Activated CD4-positive, alpha-beta T cell treated with anti-CD3 and anti-CD28 coated beads, Interleukin-2, amount 50 U/mL, for 1 hour (primary cell): ENCODE results near the gene BLOC1S1.

Experiments used
- DNase-seq: peaks from one replicate; pipeline ENCODE4 v3.0.0-alpha.2; 2020

BLOC1S1 gene

DNA sequence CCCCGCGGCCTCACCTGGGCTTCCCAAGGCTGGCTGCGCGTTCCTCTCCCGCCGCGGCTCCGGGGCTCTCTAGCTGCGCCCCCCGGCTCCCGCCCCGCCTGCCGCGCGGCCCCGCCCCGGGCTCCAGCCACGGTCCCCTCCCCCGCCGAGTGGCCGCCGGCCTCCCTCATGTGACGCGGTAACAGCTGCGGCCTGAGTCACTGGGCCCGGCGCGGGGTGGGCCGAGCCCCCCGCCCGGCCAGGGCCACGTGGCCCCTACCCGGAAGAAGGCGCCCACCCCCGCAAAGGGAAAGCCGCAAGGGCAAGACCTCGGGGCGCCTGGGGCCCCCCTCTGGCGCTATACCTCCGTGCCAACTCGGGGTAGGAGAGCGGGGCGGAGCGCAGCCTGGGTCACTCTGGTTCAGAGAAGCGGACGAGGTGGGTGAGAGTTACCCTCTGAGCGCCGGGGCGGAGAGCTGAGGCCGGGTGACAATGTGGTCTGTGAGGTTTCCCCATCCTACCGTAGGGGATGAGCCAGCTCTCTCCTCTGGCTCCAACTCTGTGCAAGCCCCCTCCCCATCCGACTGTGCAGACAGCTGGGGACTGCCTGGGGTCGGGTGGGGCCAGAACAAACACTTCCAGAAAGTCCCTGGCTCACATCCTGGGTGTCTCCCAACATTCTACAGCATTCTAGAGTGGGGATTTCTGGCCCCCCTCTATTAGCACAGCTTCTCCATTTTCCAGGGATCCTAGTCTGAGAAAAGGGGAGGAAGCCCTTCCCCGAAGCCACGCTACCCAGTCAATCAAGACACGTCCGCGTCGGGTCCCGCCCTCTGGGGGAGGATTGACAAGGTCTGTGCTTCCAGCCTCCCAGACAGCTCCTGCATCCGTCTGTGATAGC, 13.3 kb downstream of the BLOC1S1 start, which contains the start of gene CD63:
Gene CD63 (minus strand): TSS at position 71 of the 880 bp plus-strand sequence. CDS start 668 bp downstream, outside the sequence.
- peak; percentile 40 for DNase-seq

DNA sequence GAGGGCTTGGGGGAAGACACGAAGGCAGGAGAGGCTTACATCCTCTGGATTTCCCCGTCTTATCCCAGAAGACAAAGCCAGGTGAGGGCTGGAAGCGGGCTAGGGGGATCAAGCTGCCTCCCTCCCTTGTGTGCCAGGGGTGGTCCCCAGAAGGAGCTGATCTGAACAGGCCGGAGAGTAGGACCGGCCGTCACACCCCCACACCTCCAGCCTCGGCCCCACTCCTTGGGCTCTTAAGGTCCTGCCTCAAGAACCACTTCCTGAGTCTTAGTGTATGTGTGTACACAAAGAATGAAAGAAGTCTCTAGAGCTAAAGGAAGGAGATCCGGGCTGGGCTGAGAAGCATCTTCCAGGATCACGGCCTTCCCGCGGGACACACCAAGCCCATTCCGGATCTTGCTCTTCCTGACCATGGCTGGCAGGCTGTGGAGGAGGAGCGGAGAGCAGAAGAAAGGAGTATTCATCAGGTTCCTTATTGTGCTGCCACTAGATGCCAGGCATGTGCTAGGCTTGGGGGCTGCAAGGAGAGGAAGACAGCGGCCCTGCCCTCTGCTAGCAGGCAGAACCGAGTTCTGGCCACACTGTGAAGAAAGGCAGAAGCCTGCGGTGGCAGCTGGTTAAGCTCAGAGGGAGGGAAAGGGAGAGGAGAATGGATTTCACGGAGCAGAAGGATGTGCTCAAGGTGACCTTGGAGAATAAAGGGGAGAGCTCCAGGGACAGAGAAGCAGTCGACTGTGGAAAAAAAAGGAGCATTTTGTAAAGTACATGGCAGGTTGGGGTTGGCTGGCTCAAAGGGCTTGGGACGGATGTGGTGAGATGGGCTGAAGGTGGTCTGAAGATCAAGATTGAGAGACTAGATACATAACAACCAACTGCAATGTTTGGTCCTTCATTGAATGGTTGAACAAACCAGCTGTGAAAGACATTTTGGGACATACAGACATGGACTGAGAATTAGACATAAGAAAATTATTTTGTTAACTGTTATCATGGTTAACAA, 14.3 kb downstream of the BLOC1S1 start:
- no peak for DNase-seq

DNA sequence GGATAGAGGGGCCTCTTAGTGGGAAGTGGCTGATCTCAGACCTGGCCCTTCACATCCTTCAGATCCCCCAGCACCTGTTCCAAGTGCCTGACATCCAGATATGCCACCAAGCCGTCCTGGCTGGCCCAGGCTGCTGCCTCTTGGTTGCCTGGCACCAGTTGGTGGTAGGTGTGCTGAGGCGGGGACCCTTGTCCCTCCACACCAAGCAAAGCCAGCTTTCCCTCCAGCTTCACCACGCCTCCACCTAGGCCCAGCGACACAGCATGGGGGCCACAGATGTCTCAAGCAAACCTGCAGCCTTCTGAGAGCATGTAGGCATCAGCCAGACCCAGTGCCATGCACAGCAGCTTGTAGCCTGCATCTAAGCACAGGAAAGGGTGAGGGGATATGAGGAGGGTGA, 16.4 kb downstream of the BLOC1S1 start:
- DNase-seq = no peak

DNA sequence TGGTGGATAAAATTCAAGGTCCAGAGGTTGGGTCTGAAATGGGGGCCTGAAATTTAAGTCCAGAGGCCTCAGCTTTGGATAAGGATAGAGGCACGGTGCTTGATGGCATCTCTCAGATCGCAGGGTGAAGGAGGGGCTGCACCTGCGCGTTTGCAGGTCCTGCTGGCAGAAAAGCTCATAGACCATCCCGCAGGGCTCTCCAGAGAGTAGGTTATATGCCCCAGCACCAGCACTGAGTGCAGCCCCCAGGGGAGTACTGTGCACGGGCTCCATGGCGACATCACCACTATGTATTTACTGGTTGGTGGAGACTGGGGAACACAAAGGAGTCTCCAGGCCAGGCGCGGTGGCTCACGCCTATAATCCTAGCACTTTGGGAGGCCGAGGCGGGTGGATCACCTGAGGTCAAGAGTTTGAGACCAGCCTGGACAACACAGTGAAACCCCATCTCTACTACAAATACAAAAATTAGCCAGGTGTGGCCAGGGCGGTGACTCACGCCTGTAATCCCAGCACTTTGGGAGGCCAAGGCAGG, 17.2 kb downstream of the BLOC1S1 start:
- no peak for DNase-seq

DNA sequence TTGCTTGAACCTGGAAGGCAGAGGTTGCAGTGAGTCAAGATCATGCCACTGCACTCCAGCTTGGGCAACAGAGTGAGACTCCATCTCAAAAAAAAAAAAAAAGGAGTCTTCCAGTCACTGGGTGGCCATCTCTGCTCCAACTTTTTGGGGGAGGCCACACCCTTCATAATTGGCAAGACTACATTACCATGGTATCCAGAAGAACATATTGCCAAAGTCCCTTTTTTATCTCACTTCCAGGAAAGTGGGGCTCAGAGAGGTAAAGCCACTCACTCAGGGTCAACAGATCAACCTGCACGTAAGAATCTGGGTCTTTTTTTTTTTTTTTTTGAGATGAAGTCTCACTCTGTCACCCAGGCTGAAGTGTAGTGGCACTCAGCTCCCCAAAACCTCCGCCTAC, 18.0 kb downstream of the BLOC1S1 start:
- DNase-seq = no peak

DNA sequence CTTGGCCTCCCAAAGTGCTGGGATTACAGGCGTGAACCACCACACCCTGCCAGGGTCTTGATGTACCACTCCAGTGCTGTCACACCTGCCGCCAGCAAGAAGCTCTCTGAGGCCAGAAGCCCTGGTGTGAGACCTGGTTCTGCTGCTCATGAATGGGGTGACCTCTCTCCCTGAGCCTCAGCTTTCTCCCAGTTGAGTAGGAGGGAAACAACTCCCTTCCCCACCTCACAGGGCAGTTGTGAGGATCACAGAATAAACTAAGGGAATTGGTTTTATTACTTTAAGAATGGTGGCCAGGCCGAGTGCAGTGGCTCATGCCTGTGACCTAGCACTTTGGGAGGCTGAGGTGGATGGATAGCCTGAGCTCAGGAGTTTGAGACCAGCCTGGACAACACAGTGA, 18.7 kb downstream of the BLOC1S1 start:
- DNase-seq = no peak

DNA sequence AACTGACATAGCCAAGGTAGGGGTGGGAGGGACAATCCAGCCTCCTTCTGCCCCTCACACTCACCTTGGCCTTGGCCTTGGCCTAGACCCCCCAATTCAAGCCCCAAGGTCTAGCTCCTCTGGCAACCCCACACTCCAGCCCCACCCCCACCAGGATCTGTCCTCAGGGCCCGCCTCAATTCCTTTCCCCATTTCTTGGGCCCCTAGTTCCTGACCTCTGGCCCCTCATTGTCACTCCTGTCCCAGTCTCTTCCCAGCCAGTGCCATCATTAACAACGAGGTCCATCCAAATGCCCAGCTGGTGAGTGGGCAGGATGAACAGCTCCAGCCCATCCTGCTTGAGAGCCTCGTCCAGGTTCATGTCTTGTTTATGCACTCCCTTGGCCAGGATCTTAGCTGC, 20.2 kb downstream of the BLOC1S1 start:
- no peak for DNase-seq

DNA sequence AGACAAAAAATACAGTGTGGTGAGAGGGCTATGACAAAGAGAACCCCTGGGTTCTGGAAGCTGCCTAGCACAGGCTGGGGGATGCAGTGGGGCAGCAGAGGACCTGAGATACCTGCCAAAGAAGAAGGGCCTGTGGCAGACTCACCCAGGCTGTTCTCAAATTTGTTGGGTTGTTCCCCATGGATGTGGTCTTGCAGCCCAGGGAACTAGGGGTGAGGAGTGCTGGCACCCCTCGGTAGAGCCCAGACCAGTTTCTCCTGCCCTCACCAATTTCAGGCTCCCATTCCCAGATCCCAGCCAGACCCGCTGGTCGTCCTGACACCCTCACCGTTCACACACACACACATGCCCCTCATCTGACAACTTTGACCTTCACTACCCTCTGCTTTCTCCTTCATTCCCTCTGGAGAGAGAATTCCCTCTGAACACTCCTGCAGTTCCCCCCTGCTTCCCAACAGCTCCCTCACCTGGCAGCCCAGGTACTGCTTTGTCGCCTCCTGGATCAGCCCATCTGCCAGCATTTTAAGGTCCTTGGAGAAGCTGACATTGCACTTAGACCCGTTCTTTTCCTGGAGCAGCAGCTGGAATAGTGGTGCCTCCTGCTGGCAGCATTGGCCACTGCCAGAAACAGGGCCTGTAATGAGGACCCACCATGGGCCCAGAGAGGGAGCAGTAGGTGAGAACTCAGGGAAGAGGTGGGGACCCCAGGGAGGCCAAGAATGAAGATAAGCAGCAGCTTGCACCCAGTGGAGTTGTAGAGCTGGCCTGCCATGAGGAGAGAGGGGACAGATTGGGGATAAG, 21.1 kb downstream of the BLOC1S1 start:
- DNase-seq = peak; percentile 53

DNA sequence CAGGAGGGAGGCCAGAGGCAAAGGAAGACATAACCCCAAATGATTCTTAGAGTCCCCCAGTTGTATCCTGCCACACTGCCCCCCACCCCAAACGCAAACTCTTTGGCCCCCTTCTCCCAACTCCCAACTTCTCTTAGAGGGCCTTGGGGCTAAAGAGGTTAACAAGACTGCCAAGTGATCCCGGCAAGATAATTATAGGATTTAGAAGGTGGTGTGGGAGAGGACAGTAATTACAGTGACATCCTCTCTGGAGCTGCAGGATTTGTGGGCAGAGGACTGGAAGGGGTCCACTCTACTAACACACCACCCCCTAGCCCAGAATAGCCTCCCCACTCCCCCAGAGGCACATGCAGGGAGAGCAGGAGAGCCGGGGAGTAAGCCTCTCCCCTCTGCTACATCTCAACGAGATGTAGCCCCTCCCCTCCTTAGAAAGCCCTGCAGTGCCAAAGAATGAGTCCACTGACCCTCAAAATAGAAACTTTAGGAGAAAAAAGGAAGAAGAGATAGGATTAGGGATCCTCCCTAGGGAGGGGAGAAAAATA, 21.8 kb downstream of the BLOC1S1 start:
- DNase-seq = no peak

DNA sequence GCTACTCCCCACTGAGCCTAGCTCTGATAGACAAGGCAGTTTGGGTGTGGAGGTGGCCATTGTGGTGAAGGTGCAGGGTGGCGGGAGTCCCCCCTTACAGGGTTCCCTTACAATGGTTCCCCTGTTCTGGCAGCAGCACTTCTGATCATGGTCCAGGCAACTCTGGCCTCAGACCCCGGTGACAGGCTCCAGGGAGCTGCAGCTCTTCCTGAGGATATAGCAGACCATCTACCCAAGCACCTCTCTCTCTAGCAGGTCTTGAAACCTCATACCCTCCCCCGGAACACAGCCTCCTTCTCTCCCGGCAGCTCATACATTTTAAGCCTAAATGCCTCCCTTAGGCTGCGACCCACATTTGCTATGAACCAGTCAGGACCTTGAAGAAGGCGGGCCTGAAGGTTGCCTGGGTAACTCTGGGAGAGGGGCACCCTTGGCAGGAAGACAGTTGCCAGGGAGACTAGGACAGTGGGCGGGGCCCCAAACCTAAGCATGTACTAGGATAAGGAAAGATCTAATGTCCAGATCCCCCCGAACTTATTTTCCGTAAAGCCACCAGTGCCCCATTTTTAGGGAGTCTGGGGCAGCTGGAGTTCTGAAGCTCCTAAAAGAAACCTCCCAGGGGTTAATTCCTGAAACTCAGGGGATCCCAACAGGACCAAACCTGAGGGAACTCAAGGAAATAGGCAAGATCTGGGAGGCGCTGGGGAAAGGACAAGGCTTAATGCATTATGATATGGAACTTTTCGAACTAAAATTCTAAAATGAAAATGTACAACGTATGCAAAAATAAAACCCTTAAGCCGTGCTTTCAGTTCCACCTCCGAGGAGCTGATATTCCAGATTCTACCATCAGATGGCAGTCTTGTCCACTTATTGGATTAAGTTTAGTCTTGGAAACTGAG, 22.5 kb downstream of the BLOC1S1 start:
- peak; percentile 65 for DNase-seq

DNA sequence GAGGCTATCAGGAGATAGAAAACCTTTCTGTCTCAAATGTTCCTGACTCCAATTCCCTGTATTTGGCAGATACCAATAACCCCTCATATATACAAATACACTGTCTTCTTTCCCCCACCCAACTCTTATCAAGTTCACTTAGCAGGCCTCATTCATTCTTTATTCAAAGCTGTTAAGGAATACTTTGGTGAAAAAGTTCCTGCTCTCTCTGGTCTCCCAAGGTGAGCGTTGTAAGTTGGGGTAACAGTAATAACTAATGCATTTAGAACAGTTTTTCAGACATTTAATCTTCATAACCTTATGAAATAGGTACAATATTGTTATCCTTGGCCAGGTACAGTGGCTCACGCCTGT, 23.2 kb downstream of the BLOC1S1 start:
- DNase-seq = no peak

DNA sequence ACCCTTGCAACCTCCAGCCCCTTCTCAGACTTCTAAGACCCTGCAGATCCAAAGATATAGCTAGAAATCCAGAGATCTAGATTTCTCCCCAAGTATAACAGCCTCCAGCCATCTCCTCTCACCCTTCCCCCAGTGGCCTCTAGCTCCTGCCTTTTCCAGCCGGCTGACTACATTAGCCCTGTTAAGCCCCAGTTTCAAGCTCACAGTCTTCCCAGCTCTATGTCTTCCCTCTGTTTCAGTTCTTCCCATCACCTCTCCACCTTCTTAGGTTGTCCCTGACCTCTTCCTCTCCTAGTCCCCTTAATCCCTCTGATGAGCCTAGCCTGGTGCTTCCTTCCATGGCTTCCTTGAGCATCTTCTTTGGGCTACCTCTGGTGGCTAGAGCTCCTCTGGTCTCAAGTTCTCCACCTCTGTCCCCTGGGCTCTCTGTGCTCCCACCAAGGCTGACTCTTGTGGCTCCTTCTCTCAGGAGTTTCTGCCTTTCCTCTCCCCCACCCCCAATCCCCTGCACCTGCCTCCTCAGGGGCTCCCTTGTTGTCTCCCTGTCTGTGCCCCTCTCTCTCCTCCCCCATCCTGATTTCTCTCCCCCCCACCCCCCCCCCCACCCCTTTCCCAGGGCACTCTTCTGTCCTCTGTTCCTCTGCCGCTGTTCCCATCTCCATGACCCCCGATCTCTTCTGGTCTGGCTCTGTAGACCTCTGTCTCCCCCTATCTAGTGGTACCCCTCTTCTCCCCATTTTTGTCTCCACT, 26.3 kb downstream of the BLOC1S1 start:
- DNase-seq = no peak

DNA sequence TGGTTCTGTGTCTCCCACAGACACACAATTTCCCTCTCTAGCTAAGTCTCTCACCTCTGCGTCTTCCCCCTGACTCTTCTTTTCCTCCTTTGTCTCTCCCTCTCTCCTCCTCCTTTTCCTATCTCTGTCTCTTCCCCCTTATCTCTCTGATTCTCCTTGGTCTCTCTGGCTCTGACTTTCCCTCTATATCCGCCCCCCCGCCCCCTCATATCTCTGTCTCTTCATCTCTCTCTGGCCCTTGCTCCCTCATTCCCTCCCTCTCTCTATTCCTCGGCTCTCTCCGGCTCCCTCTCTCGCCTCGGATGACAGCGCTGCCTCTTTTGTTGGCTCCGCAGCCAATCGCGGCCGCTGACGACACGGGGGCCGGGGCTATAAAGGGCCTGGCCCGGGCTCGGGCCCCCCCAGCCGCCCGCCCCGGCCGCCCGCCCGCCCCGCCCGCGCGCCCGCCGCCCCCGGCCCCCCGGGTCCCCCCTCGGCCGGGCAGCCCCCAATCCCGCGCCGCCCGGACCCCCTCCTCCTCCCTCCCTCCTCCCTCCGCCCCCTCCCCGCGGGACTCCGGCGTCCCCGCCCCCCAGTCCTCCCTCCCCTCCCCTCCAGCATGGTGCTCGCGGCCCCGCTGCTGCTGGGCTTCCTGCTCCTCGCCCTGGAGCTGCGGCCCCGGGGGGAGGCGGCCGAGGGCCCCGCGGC, 27.0 kb downstream of the BLOC1S1 start, which contains the start of gene GDF11:
Gene GDF11 (plus strand): TSS at position 404 of the 687 bp plus-strand sequence. CDS start 195 bp downstream, at position 599.
- DNase-seq = peak; percentile 69

DNA sequence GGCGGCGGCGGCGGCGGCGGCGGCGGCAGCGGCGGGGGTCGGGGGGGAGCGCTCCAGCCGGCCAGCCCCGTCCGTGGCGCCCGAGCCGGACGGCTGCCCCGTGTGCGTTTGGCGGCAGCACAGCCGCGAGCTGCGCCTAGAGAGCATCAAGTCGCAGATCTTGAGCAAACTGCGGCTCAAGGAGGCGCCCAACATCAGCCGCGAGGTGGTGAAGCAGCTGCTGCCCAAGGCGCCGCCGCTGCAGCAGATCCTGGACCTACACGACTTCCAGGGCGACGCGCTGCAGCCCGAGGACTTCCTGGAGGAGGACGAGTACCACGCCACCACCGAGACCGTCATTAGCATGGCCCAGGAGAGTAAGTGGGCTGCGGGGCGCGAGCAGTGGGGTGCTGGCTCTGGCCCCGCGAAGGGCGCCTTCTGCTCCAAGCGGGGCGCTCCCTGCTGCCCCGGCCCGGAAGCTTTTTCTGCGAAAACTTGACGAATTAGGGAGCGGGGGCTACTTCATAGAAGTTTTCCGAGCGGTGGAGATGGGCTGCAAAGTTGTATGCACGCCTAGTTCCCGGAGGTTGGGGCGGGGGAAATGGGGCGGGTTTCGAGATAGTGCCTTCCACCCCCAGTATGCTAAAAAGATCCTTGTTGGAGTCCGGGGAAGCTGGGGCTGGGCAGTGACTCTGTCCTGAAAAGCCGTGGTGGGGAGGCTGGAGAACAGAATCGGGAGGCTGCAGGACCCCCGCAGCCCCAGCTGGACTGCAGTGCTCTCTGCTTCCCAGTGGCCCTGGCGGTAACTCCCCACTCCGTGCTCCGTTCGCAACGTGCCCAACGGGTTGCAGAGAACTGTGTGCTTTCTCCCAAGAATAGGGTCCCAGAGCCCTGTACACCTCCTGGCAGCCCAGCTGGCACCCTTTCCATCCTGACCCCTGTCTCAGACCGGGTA, 27.8 kb downstream of the BLOC1S1 start:
- peak; percentile 45 for DNase-seq

DNA sequence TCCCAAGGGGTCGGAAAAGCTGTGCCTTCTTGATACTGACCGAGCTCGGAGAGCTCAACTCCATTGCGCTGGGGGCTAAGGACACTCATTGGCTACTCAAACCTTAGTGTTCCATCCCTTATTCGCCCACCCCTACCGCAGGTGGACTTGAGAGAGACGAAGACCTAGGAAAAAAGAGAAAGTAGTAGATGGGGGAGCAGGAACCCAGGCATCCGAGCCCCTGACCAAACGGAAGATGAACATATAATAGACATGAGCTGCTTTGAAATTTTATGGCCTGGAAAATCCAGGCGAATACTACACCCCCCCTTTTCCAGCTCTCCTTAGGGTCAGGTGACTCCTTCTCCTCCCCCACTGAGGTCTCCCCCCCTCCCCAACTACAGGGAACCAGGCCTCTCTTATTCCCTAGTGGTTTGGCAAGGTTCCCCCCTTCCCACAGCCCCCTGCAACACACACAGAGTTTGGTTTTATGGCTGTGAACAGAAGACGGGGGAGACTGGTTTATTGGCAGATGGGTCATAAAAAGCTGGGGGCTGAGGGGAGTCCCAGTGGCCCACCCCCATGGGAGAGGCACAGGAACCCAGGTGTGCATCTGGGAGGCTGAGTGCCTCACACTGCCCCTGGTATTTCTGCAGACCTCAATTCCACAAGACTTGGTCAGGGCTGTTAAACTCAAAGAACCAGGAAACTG, 28.6 kb downstream of the BLOC1S1 start:
- DNase-seq = no peak

DNA sequence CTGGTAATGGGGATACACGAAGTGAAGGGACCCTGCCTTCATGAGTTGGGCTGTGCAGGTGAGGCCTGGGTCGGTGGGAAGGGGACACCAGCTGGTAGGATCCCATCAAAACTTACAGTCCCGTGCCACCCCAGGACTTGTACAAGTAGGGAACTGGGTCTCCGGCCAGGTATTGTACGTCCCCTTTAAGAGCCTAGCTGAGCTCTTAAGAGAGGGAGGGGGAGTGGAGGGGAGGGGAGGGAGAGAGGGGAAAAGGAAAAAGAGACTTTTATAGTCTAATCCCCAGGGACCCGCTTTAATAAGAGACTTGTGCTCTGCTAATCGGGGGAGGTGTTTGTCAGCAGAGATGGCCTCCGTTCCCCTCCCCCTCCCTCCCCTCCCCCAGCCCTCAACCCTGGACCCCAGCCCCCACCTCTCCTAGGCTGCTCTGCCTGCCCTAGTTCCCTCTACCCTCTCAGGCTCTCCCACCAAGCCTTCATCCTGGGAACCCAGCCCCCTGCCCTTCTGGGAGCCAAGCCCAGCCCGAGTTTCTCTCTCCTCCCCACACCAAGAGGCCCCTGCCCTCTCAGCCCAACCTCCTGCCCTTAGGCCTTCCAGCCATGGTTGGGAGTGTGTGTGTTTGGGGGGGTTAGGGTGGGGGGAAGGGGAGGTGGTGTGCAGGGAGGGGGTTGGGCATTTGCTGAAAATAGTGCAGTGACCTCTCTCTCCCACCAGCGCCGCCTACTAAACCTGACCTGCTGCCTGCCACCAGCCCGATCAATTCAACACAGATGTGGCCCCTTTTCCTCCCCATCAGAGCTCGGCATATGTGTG, 29.7 kb downstream of the BLOC1S1 start:
- no peak for DNase-seq
